ENCODE measurements around the gene IP6K3. TPM values are rescaled to one million over a fixed set of nuclear protein-coding genes. Genes with fewer than 3 reads are reported as not detected.

The IP6K3 gene
- total and polyA plus RNA-seq, 2 experiments from 2014 or later = 0.14 to 0.16 TPM

DNA sequence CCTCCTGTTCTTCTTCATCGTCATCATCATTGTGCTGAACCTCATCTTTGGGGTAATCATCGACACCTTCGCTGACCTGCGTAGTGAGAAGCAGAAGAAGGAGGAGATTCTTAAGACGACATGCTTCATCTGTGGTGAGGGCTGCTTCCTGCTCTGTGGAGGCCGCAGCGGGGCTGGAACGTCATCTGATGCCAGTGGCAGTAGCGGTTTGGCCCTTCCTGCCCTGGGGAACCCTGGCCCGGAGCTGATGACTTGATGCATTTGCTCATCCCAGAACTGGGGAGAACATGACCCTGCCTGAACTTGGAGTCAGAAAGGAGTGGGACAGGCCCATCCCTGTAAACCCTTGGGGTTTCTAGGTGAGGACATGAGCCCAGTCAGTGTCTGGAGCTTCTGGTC is 53.9 kb downstream of the IP6K3 start:
- no peaks in the 10 kb centered on the region for H3K4me1 ChIP-seq (ENCODE audit: insufficient read depth)
- H3K36me3 ChIP-seq (ENCODE audit: insufficient read depth) = peaks cover 10% of the 10 kb centered on the region; the same call in 1 of the 2 replicates
- no peak for TF ChIP-seq EZH2 (IDR thresholded peaks at IDR 0.05; ENCODE audit: low read depth, unreplicated experiment)
- no peak overlapping the region for H3K27ac ChIP-seq (ENCODE audit: low read depth)
- H3K79me2 ChIP-seq (replicated peaks; ENCODE audit: insufficient read depth) = no peaks in the 10 kb centered on the region
- no peaks in the 10 kb centered on the region; the same call in 1 of the 2 replicates for H4K20me1 ChIP-seq (replicated peaks; ENCODE audit: insufficient read depth)
- H3K36me3 Mint-ChIP-seq (ENCODE audit: low read depth) = peaks cover 55% of the 10 kb centered on the region
- H3K4me1 Mint-ChIP-seq = peaks cover 28% of the 10 kb centered on the region
- no peak overlapping the region for H2AFZ ChIP-seq
- DNase-seq (ENCODE audit: low spot score) (no peak), ATAC-seq (no peak)
- H3K9me2 ChIP-seq (ENCODE audit: insufficient read depth) = no peaks in the 10 kb centered on the region
- H3K27ac Mint-ChIP-seq = peak overlapping the region; percentile 50; the same call in 1 of the 2 replicates
- peaks cover 24% of the 10 kb centered on the region for H3K27me3 Mint-ChIP-seq (ENCODE audit: insufficient read depth, low read depth, poor library complexity)
- H3K9me3 Mint-ChIP-seq = no peaks in the 10 kb centered on the region
- H3K4me2 ChIP-seq = no peak overlapping the region
- no peak overlapping the region for H3K4me3 Mint-ChIP-seq
- no peak overlapping the region for H3K4me3 ChIP-seq
- no peaks in the 10 kb centered on the region for H3F3A ChIP-seq (replicated peaks; ENCODE audit: low read depth)
- H3K27me3 ChIP-seq (ENCODE audit: insufficient read depth) = no peaks in the 10 kb centered on the region

DNA sequence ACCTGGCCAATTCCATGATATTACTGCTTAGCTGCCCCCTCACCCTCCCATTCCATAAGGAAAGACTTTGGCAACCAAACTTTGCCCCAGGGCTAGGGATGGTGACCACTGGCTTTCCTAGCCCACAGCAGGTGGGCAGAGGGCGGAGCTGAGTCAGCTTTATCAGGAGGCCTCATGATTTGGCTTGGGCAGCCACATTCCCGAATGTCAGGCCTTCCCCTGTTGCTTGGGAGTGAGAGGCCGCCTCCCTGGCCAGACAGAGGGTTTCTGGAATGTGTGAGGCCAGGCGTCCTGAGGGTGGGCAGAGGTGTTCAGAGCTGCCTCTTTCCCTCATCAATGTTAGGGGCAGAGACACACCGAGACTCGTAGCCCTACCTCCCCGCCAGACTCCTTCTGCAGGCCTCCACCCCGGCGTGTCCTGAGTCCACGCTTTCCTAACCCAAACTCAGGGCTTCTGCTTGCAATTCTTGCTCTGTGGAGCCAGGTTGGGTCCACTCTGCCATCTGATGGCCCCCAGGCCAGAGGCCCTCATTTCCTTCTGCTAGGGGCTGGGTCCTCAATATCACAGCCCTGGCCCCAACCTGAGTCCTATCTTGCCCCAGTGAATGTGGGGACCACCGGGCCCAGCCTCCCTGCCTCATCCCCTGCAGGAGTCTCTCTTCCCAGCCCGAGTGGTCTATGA is 54.5 kb downstream of the IP6K3 start:
- Histone ChIP-seq H3K36me3 (ENCODE audit: insufficient read depth) (peaks cover 10% of the 10 kb centered on the region; the same call in 1 of the 2 replicates), H3K4me1 (ENCODE audit: insufficient read depth) (no peaks in the 10 kb centered on the region), H3K4me2 (no peak overlapping the region), H3K79me2 (replicated peaks; ENCODE audit: insufficient read depth) (no peaks in the 10 kb centered on the region), H3F3A (replicated peaks; ENCODE audit: low read depth) (no peaks in the 10 kb centered on the region), H4K20me1 (replicated peaks; ENCODE audit: insufficient read depth) (no peaks in the 10 kb centered on the region; the same call in 1 of the 2 replicates), H2AFZ (no peak overlapping the region), H3K27ac (ENCODE audit: low read depth) (no peak overlapping the region), H3K9me2 (ENCODE audit: insufficient read depth) (no peaks in the 10 kb centered on the region), H3K4me3 (no peak overlapping the region), H3K27me3 (ENCODE audit: insufficient read depth) (no peaks in the 10 kb centered on the region)
- Mint-ChIP-seq H3K27me3 (ENCODE audit: insufficient read depth, low read depth, poor library complexity) (peaks cover 24% of the 10 kb centered on the region), H3K9me3 (no peaks in the 10 kb centered on the region), H3K4me3 (no peak overlapping the region), H3K27ac (peak overlapping the region; percentile 87; the same call in 1 of the 2 replicates), H3K4me1 (peaks cover 22% of the 10 kb centered on the region), H3K36me3 (ENCODE audit: low read depth) (peaks cover 50% of the 10 kb centered on the region)
- ATAC-seq = peak; percentile 64
- TF ChIP-seq POLR2AphosphoS5 (IDR thresholded peaks at IDR 0.05; ENCODE audit: low read depth) = peak; percentile 2; the same call in 1 of the 2 replicates
- TF ChIP-seq EZH2phosphoT487 (IDR thresholded peaks at IDR 0.05; ENCODE audit: unreplicated experiment) = no peak
- DNase-seq (ENCODE audit: low spot score) = peak; percentile 64

DNA sequence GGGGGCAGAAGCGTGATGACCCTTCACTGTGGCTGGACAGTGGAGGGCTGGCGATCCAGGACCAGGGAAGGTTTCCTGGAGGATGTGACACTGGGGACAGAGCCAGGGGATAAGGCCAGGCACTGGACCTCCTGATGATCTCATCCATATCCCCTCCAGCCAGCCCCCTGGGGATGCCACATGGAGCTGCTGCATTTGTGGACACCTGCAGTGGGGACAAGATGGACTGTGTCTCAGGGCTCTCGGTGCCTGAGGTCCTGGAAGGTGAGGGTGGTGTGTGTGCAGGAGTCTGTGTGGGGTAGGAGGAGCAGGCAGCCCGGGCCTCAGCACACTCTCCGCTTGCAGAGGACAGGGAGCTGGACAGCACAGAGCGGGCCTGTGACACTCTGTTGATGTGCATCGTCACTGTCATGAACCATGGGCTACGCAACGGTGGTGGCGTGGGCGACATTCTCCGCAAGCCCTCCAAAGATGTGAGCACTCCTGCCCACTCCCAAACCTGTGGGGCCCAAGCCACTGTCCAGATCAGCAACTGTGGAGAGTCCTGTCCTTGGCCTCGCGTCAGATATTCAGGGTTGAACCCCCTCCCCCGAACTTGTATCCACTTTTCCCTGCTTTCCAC is 55.1 kb downstream of the IP6K3 start:
- Histone ChIP-seq H3K27ac (ENCODE audit: low read depth) (no peak overlapping the region), H3K36me3 (ENCODE audit: insufficient read depth) (peaks cover 10% of the 10 kb centered on the region; the same call in 1 of the 2 replicates), H3K4me1 (ENCODE audit: insufficient read depth) (no peaks in the 10 kb centered on the region), H3K4me2 (no peak overlapping the region), H2AFZ (no peak overlapping the region), H3K27me3 (ENCODE audit: insufficient read depth) (no peaks in the 10 kb centered on the region), H3K79me2 (replicated peaks; ENCODE audit: insufficient read depth) (no peaks in the 10 kb centered on the region), H3F3A (replicated peaks; ENCODE audit: low read depth) (no peaks in the 10 kb centered on the region), H4K20me1 (replicated peaks; ENCODE audit: insufficient read depth) (no peaks in the 10 kb centered on the region; the same call in 1 of the 2 replicates), H3K4me3 (no peak overlapping the region), H3K9me2 (ENCODE audit: insufficient read depth) (no peaks in the 10 kb centered on the region)
- Mint-ChIP-seq H3K27ac (peak overlapping the region; percentile 87; the same call in 1 of the 2 replicates), H3K9me3 (no peaks in the 10 kb centered on the region), H3K4me3 (no peak overlapping the region), H3K4me1 (peaks cover 18% of the 10 kb centered on the region), H3K27me3 (ENCODE audit: insufficient read depth, low read depth, poor library complexity) (peaks cover 25% of the 10 kb centered on the region), H3K36me3 (ENCODE audit: low read depth) (peaks cover 46% of the 10 kb centered on the region)
- DNase-seq (ENCODE audit: low spot score) = no peak
- no peak for ATAC-seq
- TF ChIP-seq CREB1 (CRISPR knock-in tag; IDR thresholded peaks at IDR 0.05; ENCODE audit: low read depth) = no peak
- TF ChIP-seq, protein P1, sequence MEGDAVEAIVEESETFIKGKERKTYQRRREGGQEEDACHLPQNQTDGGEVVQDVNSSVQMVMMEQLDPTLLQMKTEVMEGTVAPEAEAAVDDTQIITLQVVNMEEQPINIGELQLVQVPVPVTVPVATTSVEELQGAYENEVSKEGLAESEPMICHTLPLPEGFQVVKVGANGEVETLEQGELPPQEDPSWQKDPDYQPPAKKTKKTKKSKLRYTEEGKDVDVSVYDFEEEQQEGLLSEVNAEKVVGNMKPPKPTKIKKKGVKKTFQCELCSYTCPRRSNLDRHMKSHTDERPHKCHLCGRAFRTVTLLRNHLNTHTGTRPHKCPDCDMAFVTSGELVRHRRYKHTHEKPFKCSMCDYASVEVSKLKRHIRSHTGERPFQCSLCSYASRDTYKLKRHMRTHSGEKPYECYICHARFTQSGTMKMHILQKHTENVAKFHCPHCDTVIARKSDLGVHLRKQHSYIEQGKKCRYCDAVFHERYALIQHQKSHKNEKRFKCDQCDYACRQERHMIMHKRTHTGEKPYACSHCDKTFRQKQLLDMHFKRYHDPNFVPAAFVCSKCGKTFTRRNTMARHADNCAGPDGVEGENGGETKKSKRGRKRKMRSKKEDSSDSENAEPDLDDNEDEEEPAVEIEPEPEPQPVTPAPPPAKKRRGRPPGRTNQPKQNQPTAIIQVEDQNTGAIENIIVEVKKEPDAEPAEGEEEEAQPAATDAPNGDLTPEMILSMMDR (conservative IDR thresholded peaks at IDR 0.05; ENCODE audit: low read depth in 2 of 2) = no peak
- TF ChIP-seq STAT1 (IDR thresholded peaks at IDR 0.05; ENCODE audit: unreplicated experiment) = no peak
- TF ChIP-seq, protein P2, sequence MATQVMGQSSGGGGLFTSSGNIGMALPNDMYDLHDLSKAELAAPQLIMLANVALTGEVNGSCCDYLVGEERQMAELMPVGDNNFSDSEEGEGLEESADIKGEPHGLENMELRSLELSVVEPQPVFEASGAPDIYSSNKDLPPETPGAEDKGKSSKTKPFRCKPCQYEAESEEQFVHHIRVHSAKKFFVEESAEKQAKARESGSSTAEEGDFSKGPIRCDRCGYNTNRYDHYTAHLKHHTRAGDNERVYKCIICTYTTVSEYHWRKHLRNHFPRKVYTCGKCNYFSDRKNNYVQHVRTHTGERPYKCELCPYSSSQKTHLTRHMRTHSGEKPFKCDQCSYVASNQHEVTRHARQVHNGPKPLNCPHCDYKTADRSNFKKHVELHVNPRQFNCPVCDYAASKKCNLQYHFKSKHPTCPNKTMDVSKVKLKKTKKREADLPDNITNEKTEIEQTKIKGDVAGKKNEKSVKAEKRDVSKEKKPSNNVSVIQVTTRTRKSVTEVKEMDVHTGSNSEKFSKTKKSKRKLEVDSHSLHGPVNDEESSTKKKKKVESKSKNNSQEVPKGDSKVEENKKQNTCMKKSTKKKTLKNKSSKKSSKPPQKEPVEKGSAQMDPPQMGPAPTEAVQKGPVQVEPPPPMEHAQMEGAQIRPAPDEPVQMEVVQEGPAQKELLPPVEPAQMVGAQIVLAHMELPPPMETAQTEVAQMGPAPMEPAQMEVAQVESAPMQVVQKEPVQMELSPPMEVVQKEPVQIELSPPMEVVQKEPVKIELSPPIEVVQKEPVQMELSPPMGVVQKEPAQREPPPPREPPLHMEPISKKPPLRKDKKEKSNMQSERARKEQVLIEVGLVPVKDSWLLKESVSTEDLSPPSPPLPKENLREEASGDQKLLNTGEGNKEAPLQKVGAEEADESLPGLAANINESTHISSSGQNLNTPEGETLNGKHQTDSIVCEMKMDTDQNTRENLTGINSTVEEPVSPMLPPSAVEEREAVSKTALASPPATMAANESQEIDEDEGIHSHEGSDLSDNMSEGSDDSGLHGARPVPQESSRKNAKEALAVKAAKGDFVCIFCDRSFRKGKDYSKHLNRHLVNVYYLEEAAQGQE (IDR thresholded peaks at IDR 0.05; ENCODE audit: unreplicated experiment) = no peak
- TF ChIP-seq, protein P3, sequence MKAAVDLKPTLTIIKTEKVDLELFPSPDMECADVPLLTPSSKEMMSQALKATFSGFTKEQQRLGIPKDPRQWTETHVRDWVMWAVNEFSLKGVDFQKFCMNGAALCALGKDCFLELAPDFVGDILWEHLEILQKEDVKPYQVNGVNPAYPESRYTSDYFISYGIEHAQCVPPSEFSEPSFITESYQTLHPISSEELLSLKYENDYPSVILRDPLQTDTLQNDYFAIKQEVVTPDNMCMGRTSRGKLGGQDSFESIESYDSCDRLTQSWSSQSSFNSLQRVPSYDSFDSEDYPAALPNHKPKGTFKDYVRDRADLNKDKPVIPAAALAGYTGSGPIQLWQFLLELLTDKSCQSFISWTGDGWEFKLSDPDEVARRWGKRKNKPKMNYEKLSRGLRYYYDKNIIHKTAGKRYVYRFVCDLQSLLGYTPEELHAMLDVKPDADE (IDR thresholded peaks at IDR 0.05) = no peak
- TF ChIP-seq JUNB (IDR thresholded peaks at IDR 0.05; ENCODE audit: unreplicated experiment) = no peak
- no peak for TF ChIP-seq NANOG (IDR thresholded peaks at IDR 0.05; ENCODE audit: borderline replicate concordance)

Measured in GM23338 (cell line).